Measurements from ENCODE around the gene GLUD2. TPM values are rescaled to one million over a fixed set of nuclear protein-coding genes. Genes with fewer than 3 reads are reported as not detected.
A peak's percentile ranks its signal among the peaks of the same experiment; 100 is the strongest.
"Not testable (repeated sequence)": the region's sequence is repeated elsewhere in the genome, so short reads cannot be mapped to it uniquely, and the experiment has no call there.

The GLUD2 gene
- polyA plus RNA-seq (ENCODE audit: insufficient read depth in 1 of 5, insufficient read length in 5 of 5, low replicate concordance in 1 of 5): 1 to 10 TPM; 2.5 to 3.8 (median 2.9) TPM
- long read RNA-seq, donor 1, partial matches to known transcripts: 0 of 1 reads
- long read RNA-seq, donor 1, other reads (novel, unspliced or antisense): 0 of 1 reads
- long read RNA-seq, donor 2, partial matches to known transcripts: 0 of 2 reads
- long read RNA-seq, donor 2, other reads (novel, unspliced or antisense): 0 of 2 reads
- long read RNA-seq, donor 3, partial matches to known transcripts: 0 of 1 reads
- long read RNA-seq, donor 3, other reads (novel, unspliced or antisense): 0 of 1 reads
- long read RNA-seq, donor 4, partial matches to known transcripts: 0 of 1 reads
- long read RNA-seq, donor 4, other reads (novel, unspliced or antisense): 0 of 1 reads
- long read RNA-seq, donor 5: 0 reads
- long read RNA-seq, donor 6, partial matches to known transcripts: 0 of 4 reads
- long read RNA-seq, donor 6, other reads (novel, unspliced or antisense): 0 of 4 reads
- long read RNA-seq, donor 7, partial matches to known transcripts: 0 of 3 reads
- long read RNA-seq, donor 7, other reads (novel, unspliced or antisense): 0 of 3 reads
- long read RNA-seq, donor 8, partial matches to known transcripts: 0 of 3 reads
- long read RNA-seq, donor 8, other reads (novel, unspliced or antisense): 0 of 3 reads

DNA sequence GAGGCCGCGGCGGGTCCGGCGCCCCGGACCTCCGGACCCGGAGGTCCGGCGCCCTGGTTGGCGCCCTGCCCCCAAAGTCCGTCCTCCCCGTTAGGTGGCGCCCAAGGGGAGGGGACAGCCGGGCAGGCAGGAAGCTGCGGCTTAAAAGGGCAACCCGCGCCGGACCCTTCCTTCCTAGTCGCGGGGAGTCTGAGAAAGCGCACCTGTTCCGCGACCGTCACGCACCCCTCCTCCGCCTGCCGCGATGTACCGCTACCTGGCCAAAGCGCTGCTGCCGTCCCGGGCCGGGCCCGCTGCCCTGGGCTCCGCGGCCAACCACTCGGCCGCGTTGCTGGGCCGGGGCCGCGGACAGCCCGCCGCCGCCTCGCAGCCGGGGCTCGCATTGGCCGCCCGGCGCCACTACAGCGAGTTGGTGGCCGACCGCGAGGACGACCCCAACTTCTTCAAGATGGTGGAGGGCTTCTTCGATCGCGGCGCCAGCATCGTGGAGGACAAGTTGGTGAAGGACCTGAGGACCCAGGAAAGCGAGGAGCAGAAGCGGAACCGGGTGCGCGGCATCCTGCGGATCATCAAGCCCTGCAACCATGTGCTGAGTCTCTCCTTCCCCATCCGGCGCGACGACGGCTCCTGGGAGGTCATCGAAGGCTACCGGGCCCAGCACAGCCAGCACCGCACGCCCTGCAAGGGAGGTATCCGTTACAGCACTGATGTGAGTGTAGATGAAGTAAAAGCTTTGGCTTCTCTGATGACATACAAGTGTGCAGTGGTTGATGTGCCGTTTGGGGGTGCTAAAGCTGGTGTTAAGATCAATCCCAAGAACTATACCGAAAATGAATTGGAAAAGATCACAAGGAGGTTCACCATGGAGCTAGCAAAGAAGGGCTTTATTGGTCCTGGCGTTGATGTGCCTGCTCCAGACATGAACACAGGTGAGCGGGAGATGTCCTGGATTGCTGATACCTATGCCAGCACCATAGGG lies at the start of gene GLUD2:
Gene GLUD2 (plus strand): TSS at position 170 of the 979 bp plus-strand sequence. CDS start 75 bp downstream, at position 245.
- DNase-seq: peak; percentile 4 to 12

DNA sequence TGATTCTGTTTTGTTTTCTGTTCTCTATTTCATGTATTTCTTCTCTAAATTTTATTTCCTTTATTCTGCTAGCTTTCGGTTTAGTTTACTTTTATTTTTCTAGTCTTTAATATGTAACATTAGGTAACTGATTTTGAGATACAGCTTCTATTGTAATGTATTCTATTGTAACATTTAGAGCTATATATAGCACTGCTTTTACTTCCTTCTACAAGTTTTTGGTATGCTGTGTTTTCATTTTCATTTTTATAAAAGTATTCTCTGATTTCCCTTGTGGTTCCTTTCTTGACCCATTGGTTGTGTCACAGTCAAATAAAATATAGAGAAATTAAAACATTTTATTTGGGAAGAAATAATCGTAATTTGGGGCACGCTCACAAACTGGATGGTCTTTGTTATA lies 48.0 kb upstream of the GLUD2 start:
- DNase-seq: no peak

DNA sequence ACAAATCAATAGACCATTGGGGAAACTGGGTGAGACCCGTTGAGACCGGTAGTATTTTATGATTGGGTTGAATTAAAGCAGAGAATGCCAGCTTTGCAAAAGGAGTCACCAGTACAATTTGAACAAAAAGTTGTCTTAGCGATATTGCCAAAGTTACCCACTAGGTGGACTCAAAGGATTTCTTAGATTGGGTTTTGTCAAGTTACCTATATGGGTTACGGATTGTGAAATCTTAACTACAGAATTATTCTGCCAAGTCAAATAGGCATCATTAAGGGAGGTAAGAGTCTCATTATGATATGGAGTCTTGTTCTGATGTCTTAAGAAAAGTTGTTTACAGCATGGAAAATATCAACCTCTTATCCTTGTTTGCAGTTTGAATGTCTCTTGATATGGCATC lies 46.8 kb upstream of the GLUD2 start:
- no peak for DNase-seq

DNA sequence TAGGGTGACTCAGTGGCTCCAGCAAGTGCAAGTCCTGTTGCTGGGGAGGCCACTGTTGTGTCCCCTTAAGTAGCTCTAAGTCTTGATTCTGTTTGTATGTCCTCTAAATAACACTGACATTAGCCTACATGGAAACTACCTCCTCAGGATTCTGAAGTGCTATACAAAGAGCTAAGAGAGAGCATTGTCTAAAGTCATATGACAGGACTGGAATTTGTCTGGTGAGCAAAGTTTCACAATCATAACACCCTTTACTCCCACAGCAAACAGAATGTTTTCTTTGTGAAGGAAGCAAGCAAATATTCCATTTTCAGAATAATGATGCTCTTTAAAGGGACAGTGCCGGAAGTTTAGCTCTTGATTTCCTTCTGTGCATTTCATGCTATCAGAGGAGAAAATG lies 38.5 kb upstream of the GLUD2 start:
- DNase-seq: no peak

DNA sequence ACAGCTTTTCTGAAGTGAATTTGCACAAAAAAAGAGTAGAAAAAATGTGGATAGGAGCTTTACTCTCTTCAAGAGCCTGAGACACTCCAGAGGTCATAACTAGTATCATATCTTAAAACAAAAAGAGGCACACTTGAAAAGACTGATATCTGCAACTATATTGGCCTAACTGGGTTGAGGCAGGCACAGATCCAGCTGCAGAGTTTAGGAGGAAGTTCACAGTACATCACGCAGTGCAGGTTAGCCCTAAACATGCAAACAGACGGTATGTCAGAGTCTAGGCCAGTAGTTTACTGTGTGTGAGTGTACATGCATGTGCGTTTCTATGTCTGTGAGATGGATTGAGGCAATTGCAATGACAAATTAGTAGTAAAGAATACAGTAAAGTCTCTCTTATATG lies 37.6 kb upstream of the GLUD2 start:
- no peak for DNase-seq

DNA sequence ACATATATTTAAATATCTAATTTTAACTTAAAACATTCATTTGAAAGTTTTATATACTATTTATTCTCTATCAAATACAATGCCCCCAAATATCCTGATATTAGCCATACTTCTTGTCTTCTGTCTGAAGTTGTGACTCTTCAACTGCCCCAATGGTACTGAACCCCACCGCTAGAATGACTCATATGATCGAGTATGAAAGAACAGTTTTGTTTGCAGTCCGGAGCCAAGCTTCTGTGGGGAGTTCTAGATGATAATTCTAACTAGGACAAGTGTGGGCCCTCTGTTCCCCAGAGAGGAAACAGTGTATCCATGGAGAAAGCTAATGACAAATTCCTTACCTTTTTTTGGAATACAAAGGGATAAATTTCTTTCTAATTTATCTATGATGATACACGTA lies 37.2 kb upstream of the GLUD2 start:
- DNase-seq: no peak

DNA sequence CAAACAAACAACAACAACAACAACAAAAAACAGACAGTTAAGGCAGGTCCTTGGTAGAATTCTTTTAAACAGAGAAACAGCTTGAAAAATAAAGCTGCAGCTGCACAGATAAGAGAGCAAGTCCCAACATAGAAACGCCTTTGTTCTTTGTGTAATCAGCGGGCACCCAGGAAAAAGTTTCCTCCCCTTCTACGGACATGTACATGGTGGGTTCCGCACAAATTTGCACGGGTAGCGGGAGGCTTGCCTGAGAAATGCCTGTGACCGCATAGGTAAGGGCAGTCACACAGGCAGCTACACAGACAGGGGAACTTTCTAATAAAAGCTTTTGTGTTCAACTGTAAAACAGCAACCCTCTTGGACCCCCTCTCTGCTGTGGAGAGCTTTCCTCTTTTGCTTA lies 36.2 kb upstream of the GLUD2 start:
- DNase-seq: no peak

DNA sequence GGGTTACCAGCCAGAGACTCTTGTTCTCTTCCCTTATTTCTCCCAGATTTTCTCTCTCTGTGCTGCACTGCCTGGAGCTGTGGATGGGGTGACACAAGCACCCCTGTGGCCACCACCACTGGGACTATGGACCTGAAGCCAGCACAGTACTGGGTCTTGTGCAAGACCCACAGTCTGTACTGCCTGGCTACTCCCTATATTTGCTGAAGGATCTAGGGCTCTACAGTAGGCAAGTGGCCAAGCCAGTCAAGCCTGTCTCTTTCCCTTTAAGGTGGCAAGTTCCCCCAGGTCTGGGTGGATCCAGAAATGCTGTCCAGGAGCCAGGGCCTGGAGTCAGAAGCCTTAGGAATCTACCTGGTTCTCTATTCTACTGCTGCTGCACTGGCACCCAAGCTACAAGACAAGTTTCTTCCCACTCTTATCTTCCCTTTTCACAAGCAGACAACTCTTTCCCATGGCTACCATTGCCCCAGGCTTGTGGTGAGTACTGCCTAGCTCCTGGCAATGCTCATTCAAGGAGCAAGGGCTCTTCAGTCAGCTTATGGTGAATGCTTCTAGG lies 33.4 kb upstream of the GLUD2 start:
- DNase-seq: no peak

DNA sequence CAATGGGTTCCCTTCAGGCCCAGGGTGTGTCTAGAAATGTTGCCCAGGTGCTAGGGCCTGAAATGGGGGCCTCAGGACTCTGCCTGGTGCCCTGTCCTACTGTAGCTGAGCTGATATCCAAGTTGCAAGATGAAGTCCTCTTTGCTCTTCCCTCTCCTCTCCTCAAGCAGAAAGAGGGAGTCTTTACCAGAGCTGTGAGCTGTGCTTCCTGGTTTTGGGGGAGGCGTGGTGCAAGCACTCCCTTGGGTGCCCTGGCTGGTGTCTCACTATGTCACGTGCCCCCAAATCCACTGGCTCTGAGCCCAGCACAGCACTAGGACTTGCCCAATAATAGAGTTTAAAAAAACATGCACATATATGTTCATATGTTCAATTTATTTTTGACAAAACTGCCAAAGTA lies 32.6 kb upstream of the GLUD2 start:
- no peak for DNase-seq

DNA sequence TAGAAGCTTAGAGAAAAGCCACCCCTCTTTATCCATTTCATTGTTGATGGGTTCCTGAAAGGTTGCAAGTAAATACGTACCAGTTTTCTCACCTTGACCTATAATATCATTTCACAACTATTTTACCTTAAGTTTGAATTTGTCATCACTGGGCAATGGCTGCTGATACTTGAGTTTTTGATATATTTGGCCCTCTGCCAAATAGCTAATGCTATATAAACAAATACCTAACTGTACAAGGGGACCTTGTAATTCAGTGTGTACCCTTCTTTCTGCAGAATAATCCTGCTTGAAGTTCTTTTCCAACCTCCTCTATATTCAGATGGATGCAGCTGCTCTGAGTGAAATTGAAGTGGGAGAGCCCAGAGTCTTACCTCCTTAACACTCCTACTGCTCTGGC lies 19.0 kb upstream of the GLUD2 start:
- DNase-seq: no peak

DNA sequence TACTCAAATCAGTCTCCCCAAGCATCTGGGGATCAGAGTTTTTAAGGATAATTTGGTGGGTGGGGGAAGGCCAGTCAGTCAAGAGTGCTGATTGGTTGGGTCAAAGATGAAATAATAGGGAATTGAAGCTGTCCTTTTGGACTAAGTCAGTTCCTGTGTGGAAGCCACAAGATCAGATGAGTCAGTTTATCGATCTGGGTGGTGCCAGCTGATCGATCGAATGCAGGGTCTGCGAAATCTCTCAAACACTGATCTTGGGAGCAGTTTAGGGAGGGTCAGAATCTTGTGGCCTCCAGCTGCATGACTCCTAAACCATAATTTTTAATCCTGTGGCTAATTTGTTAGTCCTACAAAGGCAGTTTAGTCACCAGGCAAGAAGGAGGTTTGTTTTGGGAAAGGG lies 17.3 kb upstream of the GLUD2 start:
- DNase-seq: no peak

DNA sequence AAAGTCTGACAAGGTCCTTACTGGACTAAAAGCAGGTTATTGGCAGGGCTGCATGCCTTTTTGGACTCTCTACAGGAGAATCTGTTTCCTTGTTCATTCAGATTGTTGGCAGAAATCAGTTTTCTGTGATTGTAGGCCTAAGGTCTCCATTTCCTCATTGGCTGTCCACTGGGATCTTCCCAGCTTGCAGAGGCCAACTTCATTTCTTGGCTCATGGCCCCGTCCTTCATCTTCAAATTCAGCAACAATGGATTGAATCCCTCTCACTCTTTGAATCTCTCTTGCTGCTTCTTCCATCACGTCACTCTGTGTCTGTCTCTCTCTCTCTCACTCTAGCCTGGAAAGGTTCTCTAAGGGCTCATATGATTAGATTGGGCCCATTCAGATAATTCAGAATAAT lies 14.9 kb upstream of the GLUD2 start:
- DNase-seq: no peak

DNA sequence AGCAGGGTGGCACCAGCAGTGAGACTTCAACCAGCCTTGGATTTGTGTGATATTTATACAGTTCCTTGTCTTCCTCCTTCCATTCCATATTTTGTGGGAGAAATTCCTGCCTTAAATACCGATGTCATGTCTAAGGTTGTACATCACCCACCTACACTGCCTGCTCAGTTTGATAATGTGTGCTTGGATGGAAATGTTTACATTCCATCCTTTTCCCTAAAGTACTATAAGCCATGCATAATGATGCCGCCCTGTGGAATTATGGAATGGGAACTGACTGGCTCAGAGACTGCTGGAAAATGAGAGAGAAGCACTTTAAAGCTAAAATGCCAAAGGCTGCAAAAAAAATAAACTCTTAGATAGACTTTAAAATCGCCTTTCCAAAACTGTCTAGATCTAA lies 11.3 kb upstream of the GLUD2 start:
- no peak for DNase-seq

DNA sequence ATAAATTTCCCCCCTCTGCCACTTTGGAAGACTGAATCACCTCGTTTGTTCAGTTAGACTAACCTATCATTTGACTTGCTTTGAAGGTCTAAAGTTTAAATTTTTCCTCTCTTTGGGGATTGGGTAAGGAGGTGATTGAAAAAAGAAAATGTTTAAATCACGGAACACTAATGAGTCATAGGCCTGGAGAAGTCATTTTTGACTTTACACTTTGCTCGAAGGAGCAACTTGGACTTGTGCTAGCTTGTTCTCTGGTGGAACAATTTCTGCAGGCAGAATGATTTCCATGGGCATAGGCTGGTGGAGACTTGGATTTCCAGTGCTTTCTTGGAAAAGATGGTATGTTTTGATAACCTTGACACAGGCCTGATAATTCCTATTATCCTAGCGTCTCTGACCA lies 10.5 kb upstream of the GLUD2 start:
- DNase-seq: no peak

DNA sequence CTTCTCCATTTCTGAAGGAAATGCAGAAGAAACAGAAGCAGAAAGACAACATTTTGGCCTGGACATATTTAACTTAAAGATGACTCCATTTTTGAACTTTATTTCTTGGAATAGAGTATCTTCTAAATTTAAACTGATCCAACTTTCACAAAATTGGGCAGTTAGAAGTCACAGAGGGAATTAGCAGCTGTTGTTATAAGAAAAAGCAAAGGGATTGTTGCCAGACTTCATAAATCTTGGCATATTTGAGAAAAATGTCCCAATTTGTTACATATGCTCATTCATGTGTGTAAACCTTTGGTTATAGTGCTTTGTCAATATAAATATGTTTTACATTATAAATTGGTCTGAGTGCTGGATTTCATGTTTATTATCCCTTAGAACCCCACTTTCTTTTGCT lies 3.4 kb downstream of the GLUD2 start:
- no peak for DNase-seq

DNA sequence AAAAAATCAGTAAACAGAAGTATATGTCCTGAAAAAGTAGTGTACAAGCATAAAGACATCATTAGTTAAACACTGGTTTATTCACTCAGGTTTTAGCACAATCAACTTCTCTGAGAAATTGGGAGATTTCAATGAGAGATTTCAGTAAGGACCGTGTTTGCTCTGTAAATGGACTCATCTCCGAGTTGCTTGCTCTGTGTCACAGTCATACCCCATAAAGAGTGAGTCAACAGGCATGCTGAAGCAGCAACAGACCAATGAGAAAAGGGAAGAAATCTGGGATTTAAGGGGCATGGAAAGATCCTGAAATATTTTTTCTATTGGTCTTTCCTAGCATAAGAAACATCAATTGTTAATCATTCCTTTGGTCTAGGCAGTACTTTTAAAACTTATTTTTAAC lies 4.7 kb downstream of the GLUD2 start:
- DNase-seq: no peak

DNA sequence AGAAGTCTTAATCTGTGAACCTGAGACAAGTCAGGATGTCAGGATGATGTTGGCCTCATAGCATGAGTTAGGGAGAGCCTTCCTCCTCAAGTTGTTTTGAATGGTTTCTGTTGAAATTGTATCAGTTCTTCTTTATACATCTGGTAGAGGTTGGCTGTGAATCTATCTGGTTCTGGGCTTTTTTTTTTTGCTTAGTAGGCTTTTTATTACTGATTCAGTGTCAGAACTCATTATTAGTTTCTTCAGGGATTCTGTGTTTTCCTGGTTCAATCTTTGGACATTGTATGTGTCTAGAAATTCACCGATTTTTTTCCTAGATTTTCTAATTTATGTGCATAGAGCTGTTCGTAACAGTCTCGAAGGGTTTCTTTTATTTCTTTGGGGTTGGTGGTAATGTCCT lies 14.9 kb downstream of the GLUD2 start:
- no peak for DNase-seq

DNA sequence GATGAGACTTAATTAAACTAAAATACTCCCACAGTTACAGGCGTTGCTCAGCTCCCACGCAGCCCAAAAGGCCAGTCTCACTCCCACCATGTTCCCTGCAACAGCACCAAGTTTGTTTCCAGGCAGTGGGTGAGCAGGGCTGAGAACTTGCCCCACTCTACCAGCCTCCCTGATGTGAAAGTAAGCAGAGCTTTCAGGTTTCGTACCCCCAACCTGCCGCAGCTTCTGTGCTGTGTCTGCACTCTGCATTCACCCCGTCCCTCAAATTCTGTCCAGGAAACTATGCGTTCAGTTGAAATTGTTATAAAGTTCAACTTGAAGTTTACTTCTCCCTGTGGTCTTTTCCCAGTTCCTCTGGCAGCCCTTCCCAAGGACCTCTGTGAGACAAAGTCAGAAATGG lies 17.2 kb downstream of the GLUD2 start:
- no peak for DNase-seq

DNA sequence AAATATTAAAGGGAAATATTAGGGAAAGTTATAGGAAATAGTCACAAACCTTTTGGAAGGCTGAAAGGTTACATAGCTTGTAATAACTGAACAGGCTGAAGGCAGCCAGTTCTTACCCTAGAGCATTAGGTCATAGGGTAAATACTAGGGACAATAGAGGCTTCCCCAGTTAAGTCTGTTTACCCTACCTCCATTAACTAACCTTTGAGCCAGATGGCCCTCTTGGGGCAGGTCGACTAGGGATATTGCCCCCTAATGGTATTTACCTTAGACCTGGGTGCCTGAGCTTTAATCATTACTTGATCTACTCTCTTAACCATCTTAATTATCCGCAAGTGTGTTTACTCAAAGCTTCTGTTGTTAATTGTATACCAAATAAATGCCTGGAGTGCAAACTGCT lies 36.8 kb downstream of the GLUD2 start:
- DNase-seq: not testable (repeated sequence)

DNA sequence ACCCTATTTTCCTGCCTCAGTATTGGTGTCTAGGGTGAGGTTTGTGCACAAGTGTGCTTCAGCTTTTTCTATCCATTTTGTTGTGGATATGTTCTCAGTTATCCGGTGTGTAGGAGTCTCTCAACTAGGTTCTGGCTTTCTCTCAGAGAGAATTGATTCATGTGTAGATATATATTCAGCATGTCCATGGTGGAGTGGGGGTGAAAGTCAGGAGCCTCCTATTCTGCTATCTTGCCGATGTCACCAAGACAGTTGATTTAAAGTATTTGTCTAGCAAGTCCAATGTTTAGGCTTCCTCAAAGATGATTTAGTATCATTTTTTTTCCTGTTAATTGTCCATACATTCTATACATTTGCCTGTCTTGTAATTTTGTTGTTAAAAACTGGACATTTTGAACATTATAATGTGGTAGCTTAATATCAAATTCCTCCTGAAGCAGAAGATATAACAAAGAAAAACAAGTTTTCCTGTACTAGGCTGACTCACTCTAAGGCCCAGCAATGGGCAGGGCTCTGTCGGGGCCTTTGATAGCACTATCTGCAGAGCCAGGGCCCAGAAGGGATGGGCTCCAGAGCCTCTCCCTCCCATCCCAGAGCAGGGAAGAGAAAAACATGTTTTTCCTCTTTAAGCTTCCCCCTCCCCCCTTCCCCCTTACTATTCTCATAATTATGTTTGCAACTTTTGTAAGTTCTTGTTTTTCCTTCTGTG lies 37.6 kb downstream of the GLUD2 start:
- no peak for DNase-seq

DNA sequence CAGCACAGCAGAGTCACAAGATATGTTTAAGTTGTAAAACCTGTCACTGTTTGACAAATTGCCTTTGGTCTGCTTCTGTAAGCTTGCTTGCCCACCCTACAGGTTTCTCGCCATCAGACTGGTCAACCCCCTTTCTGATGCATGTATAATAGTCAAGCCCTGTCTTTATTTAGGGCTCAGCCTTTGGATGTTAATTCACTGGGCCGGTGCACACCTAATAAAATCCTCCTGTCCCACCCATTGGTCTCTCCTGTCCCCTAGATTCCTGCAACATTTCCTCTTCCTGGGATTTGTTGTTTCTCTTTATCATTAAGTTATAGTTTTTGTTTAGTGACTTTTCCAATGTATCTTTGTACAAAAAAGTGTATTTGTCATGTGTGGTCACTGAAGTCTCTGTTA lies 38.2 kb downstream of the GLUD2 start:
- DNase-seq: no peak
